ENCODE results near the gene SAXO1. TPM values are rescaled to one million over a fixed set of nuclear protein-coding genes. Genes with fewer than 3 reads are reported as not detected.

SAXO1 gene
- total RNA-seq, 1 experiment from 2014 or later, result not detected

DNA sequence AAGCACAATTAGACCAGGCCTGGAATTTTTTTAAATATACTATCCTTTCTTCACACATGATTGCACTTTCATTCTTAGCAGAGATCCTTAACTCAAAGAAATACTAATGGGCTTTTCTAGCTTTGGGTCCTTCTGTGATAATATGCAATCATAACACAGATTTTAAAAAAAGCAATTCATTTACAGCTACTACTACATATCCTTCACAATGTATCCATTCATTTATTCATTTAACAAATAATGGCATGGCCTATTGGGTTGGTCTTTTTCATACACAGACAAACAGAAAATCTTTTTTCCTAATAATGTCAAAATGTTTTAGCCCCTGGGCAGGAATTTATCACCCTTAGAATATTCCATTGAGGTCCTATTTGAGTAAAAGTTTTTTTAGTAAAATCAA, 47.0 kb downstream of the SAXO1 start:
- Histone ChIP-seq H3K9me2 (ENCODE audit: insufficient read depth) (no peaks in the 10 kb centered on the region), H3K79me2 (ENCODE audit: low read depth) (no peaks in the 10 kb centered on the region), H3K4me1 (replicated peaks; ENCODE audit: insufficient read depth) (no peaks in the 10 kb centered on the region), H3K4me3 (no peak overlapping the region), H3K27me3 (ENCODE audit: insufficient read depth, low read depth) (no peaks in the 10 kb centered on the region), H3K36me3 (ENCODE audit: low read depth) (no peaks in the 10 kb centered on the region), H3K4me2 (no peak overlapping the region), H4K20me1 (ENCODE audit: insufficient read depth) (no peaks in the 10 kb centered on the region), H2AFZ (no peak overlapping the region), H3K9me3 (ENCODE audit: insufficient read depth, low read depth) (no peaks in the 10 kb centered on the region), H3F3A (ENCODE audit: insufficient read depth, low read depth) (no peaks in the 10 kb centered on the region), H3K27ac (no peak overlapping the region)
- no TSS peak for BruUV-seq (replicated peaks)
- ChIA-PET CTCF (no interaction called here), POLR2A (ENCODE audit: unreplicated experiment) (no interaction called here)
- TF ChIP-seq, protein P1, sequence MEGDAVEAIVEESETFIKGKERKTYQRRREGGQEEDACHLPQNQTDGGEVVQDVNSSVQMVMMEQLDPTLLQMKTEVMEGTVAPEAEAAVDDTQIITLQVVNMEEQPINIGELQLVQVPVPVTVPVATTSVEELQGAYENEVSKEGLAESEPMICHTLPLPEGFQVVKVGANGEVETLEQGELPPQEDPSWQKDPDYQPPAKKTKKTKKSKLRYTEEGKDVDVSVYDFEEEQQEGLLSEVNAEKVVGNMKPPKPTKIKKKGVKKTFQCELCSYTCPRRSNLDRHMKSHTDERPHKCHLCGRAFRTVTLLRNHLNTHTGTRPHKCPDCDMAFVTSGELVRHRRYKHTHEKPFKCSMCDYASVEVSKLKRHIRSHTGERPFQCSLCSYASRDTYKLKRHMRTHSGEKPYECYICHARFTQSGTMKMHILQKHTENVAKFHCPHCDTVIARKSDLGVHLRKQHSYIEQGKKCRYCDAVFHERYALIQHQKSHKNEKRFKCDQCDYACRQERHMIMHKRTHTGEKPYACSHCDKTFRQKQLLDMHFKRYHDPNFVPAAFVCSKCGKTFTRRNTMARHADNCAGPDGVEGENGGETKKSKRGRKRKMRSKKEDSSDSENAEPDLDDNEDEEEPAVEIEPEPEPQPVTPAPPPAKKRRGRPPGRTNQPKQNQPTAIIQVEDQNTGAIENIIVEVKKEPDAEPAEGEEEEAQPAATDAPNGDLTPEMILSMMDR (conservative IDR thresholded peaks at IDR 0.05), result no peak
- no peak for TF ChIP-seq EZH2 (IDR thresholded peaks at IDR 0.05; ENCODE audit: low read depth)
- no peak for DNase-seq
- intact Hi-C loops (cut with micrococcal nuclease; ENCODE audit: unreplicated experiment), result no loop called here

DNA sequence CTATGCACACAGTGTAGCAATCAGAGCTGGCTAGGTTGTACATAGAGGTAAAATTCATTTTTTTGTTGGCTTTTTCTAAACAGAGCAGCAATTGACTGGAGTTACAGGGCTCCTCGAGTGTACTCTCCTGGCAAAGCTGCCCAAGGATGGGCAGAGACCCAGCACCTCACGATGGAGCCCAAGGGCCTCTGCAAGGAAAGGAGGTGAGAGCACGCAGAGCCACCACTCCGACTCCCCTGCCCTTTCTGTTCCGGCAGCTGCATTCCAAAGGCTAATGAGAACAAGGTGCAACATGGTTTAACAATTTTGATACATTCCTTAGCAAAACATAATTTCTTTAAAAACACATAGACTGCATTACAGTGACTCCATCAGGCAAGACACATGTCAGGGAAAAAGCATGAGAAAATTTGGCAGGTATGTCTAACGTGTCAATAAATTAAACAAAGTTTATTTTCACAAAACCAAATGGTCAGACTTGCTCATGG, 47.5 kb downstream of the SAXO1 start:
- no peaks in the 10 kb centered on the region for H3F3A ChIP-seq (ENCODE audit: insufficient read depth, low read depth)
- no peak overlapping the region for H3K27ac ChIP-seq
- H4K20me1 ChIP-seq (ENCODE audit: insufficient read depth), result no peaks in the 10 kb centered on the region
- H3K4me2 ChIP-seq, result no peak overlapping the region
- no peak overlapping the region for H3K4me3 ChIP-seq
- H2AFZ ChIP-seq, result no peak overlapping the region
- no peaks in the 10 kb centered on the region for H3K9me2 ChIP-seq (ENCODE audit: insufficient read depth)
- no peak for DNase-seq
- no peak for TF ChIP-seq EZH2 (IDR thresholded peaks at IDR 0.05; ENCODE audit: low read depth)
- TF ChIP-seq, protein P1 (conservative IDR thresholded peaks at IDR 0.05), result no peak
- ChIA-PET CTCF (no interaction called here), POLR2A (ENCODE audit: unreplicated experiment) (no interaction called here)
- H3K4me1 ChIP-seq (replicated peaks; ENCODE audit: insufficient read depth), result no peaks in the 10 kb centered on the region
- H3K36me3 ChIP-seq (ENCODE audit: low read depth), result no peaks in the 10 kb centered on the region
- no TSS peak for BruUV-seq (replicated peaks)
- H3K27me3 ChIP-seq (ENCODE audit: insufficient read depth, low read depth), result no peaks in the 10 kb centered on the region
- H3K9me3 ChIP-seq (ENCODE audit: insufficient read depth, low read depth), result no peaks in the 10 kb centered on the region
- H3K79me2 ChIP-seq (ENCODE audit: low read depth), result no peaks in the 10 kb centered on the region
- intact Hi-C loops (cut with micrococcal nuclease; ENCODE audit: unreplicated experiment), result no loop called here

- TF ChIP-seq, protein P1 (conservative IDR thresholded peaks at IDR 0.05), result no peak
- no peak for TF ChIP-seq EZH2 (IDR thresholded peaks at IDR 0.05; ENCODE audit: low read depth)
- no peak overlapping the region for H3K27ac ChIP-seq
- no peak overlapping the region for H3K4me3 ChIP-seq
- H3K4me2 ChIP-seq, result no peak overlapping the region
- intact Hi-C loops (cut with micrococcal nuclease; ENCODE audit: unreplicated experiment), result no loop called here
- no peaks in the 10 kb centered on the region for H3K4me1 ChIP-seq (replicated peaks; ENCODE audit: insufficient read depth)
- no peaks in the 10 kb centered on the region for H3K36me3 ChIP-seq (ENCODE audit: low read depth)
- no peaks in the 10 kb centered on the region for H3F3A ChIP-seq (ENCODE audit: insufficient read depth, low read depth)
- H3K9me2 ChIP-seq (ENCODE audit: insufficient read depth), result no peaks in the 10 kb centered on the region
- H4K20me1 ChIP-seq (ENCODE audit: insufficient read depth), result no peaks in the 10 kb centered on the region
- H3K79me2 ChIP-seq (ENCODE audit: low read depth), result no peaks in the 10 kb centered on the region
- POLR2A ChIA-PET (ENCODE audit: unreplicated experiment), result no interaction called here
- no peaks in the 10 kb centered on the region for H3K9me3 ChIP-seq (ENCODE audit: insufficient read depth, low read depth)
- CTCF ChIA-PET, result no interaction called here
- H2AFZ ChIP-seq, result no peak overlapping the region
- BruUV-seq (replicated peaks), result no TSS peak
- H3K27me3 ChIP-seq (ENCODE audit: insufficient read depth, low read depth), result peaks cover 17% of the 10 kb centered on the region; the same call in 1 of the 2 replicates
- DNase-seq, result no peak
These were observed 50.8 kb downstream of the SAXO1 start for GRCh38 chr9:18982262-18982620.
